Measurements from ENCODE around the gene MSRB3. TPM values are rescaled to one million over a fixed set of nuclear protein-coding genes. Genes with fewer than 3 reads are reported as not detected.

MSRB3 gene
- total RNA-seq, 1 donor from 2014 or later = 8.3 TPM

GRCh38 chr12:65319688-65320200 lies 41.3 kb downstream of the MSRB3 start:
- H3K9me3 Mint-ChIP-seq = no peaks in the 10 kb centered on the region
- no peaks in the 10 kb centered on the region for H3K36me3 Mint-ChIP-seq (ENCODE audit: low read depth)
- H3K27ac Mint-ChIP-seq (ENCODE audit: unreplicated experiment) = no peak overlapping the region
- H3K4me3 Mint-ChIP-seq = no peak overlapping the region
- no peak for TF ChIP-seq CTCF (conservative IDR thresholded peaks at IDR 0.05)
- no peaks in the 10 kb centered on the region for H3K27me3 Mint-ChIP-seq (ENCODE audit: low read depth)
- peaks cover 6% of the 10 kb centered on the region for H3K4me1 Mint-ChIP-seq
- no peak for DNase-seq (ENCODE audit: low read depth, low spot score)

GRCh38 chr12:65323070-65323469 lies 44.6 kb downstream of the MSRB3 start:
- DNase-seq (ENCODE audit: low read depth, low spot score) = no peak
- Mint-ChIP-seq H3K27ac (ENCODE audit: unreplicated experiment) (no peak overlapping the region), H3K9me3 (no peaks in the 10 kb centered on the region), H3K4me3 (no peak overlapping the region), H3K4me1 (peaks cover 10% of the 10 kb centered on the region), H3K27me3 (ENCODE audit: low read depth) (no peaks in the 10 kb centered on the region), H3K36me3 (ENCODE audit: low read depth) (no peaks in the 10 kb centered on the region)
- no peak for TF ChIP-seq CTCF (conservative IDR thresholded peaks at IDR 0.05)

- peaks cover 13% of the 10 kb centered on the region for H3K4me1 Mint-ChIP-seq
- no peak for DNase-seq (ENCODE audit: low read depth, low spot score)
- no peaks in the 10 kb centered on the region for H3K36me3 Mint-ChIP-seq (ENCODE audit: low read depth)
- no peak overlapping the region for H3K4me3 Mint-ChIP-seq
- TF ChIP-seq CTCF (conservative IDR thresholded peaks at IDR 0.05) = no peak
- H3K9me3 Mint-ChIP-seq = no peaks in the 10 kb centered on the region
- H3K27ac Mint-ChIP-seq (ENCODE audit: unreplicated experiment) = no peak overlapping the region
- H3K27me3 Mint-ChIP-seq (ENCODE audit: low read depth) = no peaks in the 10 kb centered on the region
Measured at GRCh38 chr12:65324056-65324455, 45.6 kb downstream of the MSRB3 start.

- no peak overlapping the region for H3K27ac Mint-ChIP-seq (ENCODE audit: unreplicated experiment)
- H3K9me3 Mint-ChIP-seq = no peaks in the 10 kb centered on the region
- H3K4me3 Mint-ChIP-seq = no peak overlapping the region
- peaks cover 13% of the 10 kb centered on the region for H3K4me1 Mint-ChIP-seq
- TF ChIP-seq CTCF (conservative IDR thresholded peaks at IDR 0.05) = no peak
- H3K36me3 Mint-ChIP-seq (ENCODE audit: low read depth) = no peaks in the 10 kb centered on the region
- no peaks in the 10 kb centered on the region for H3K27me3 Mint-ChIP-seq (ENCODE audit: low read depth)
- DNase-seq (ENCODE audit: low read depth, low spot score) = no peak
Measured at GRCh38 chr12:65324551-65324950, 46.1 kb downstream of the MSRB3 start.

GRCh38 chr12:65325183-65325582 lies 46.7 kb downstream of the MSRB3 start:
- no peak for TF ChIP-seq CTCF (conservative IDR thresholded peaks at IDR 0.05)
- no peak for DNase-seq (ENCODE audit: low read depth, low spot score)
- Mint-ChIP-seq H3K27ac (ENCODE audit: unreplicated experiment) (no peak overlapping the region), H3K27me3 (ENCODE audit: low read depth) (no peaks in the 10 kb centered on the region), H3K4me3 (no peak overlapping the region), H3K36me3 (ENCODE audit: low read depth) (no peaks in the 10 kb centered on the region), H3K4me1 (peaks cover 13% of the 10 kb centered on the region), H3K9me3 (no peaks in the 10 kb centered on the region)

GRCh38 chr12:65326616-65327015 lies 48.1 kb downstream of the MSRB3 start:
- no peak overlapping the region for H3K27ac Mint-ChIP-seq (ENCODE audit: unreplicated experiment)
- no peak for TF ChIP-seq CTCF (conservative IDR thresholded peaks at IDR 0.05)
- no peak for DNase-seq (ENCODE audit: low read depth, low spot score)
- H3K4me3 Mint-ChIP-seq = no peak overlapping the region
- no peaks in the 10 kb centered on the region for H3K27me3 Mint-ChIP-seq (ENCODE audit: low read depth)
- H3K4me1 Mint-ChIP-seq = peaks cover 13% of the 10 kb centered on the region
- no peaks in the 10 kb centered on the region for H3K36me3 Mint-ChIP-seq (ENCODE audit: low read depth)
- H3K9me3 Mint-ChIP-seq = no peaks in the 10 kb centered on the region

Measured in neural crest cell (in vitro differentiated cells).